HepG2 (cell line): ENCODE measurements around the gene ABHD4. TPM values are rescaled to one million over a fixed set of nuclear protein-coding genes. Genes with fewer than 3 reads are reported as not detected.
A peak's percentile ranks its signal among the peaks of the same experiment; 100 is the strongest.

Experiments used
- CREB1 ChIP-seq, 2 experiments: fragments of 450-650 bp in 1 of 2; IDR thresholded peaks; 2 replicates each; pipeline ENCODE4 v1.6.1; 2016 to 2017; ENCODE audit warnings: control low read depth in 1 of 2, mild to moderate bottlenecking in 1 of 2, missing compliant biosample characterization in 1 of 2, missing genetic modification characterization in 1 of 2
- DZIP1 ChIP-seq: sonication (generic); formaldehyde crosslinking; IDR thresholded peaks from 2 replicates; pipeline ENCODE4 v1.5.0; 2020; ENCODE audit warnings: mild to moderate bottlenecking, missing genetic modification reagents
- EP300 ChIP-seq, 3 experiments: sonication (generic) in 1 of 3; formaldehyde crosslinking in 1 of 3; IDR thresholded peaks; 2 replicates each; pipeline versions ENCODE4 v1.5.1 to v1.6.1; 2011 to 2020; ENCODE audit warnings: low read depth in 2 of 3, low read length in 2 of 3, borderline replicate concordance in 1 of 3, improper control_type of control experiment in 1 of 3, mild to moderate bottlenecking in 1 of 3, missing genetic modification reagents in 1 of 3, moderate library complexity in 1 of 3
- EZH2 ChIP-seq: conservative IDR thresholded peaks from 2 replicates; pipeline ENCODE4 v1.6.1; 2012; ENCODE audit warnings: mild to moderate bottlenecking, low read depth, low read length, moderate library complexity
- GLI4 ChIP-seq: sonication (generic); formaldehyde crosslinking; IDR thresholded peaks from 2 replicates; pipeline ENCODE4 v1.5.1; 2020; ENCODE audit warnings: missing genetic modification reagents, mild to moderate bottlenecking, moderate library complexity, borderline replicate concordance
- HDAC6 ChIP-seq: fragments of 200-600 bp; sonication (generic); IDR thresholded peaks from 2 replicates; pipeline ENCODE4 v1.7.0; 2017; ENCODE audit warnings: mild to moderate bottlenecking, antibody characterized with exemption, low read length, low read depth
- JUND ChIP-seq: sonication (generic); formaldehyde crosslinking; IDR thresholded peaks from 2 replicates; pipeline ENCODE4 v1.8.0; 2022; ENCODE audit warnings: mild to moderate bottlenecking, missing genetic modification reagents
- LCORL ChIP-seq, 2 experiments: fragments of 450-650 bp in 1 of 2; sonication (generic) in 1 of 2; formaldehyde crosslinking in 1 of 2; IDR thresholded peaks; 2 replicates each; pipeline versions ENCODE4 v1.5.0 to v1.6.1; 2017 to 2020; ENCODE audit warnings: antibody characterized with exemption in 1 of 2, missing genetic modification reagents in 1 of 2
- SIX4 ChIP-seq: sonication (generic); formaldehyde crosslinking; IDR thresholded peaks from 2 replicates; pipeline ENCODE4 v1.4.0; 2020; ENCODE audit warnings: missing genetic modification reagents
- ZBTB7A ChIP-seq: sonication (generic); formaldehyde crosslinking; IDR thresholded peaks from 2 replicates; pipeline ENCODE4 v1.8.0; 2022; ENCODE audit warnings: mild to moderate bottlenecking, missing genetic modification reagents
- ZNF33A ChIP-seq: sonication (generic); formaldehyde crosslinking; IDR thresholded peaks from 2 replicates; pipeline ENCODE4 v1.5.1; 2020; ENCODE audit warnings: missing genetic modification reagents, mild to moderate bottlenecking, moderate library complexity, borderline replicate concordance
- ZNF34 ChIP-seq: sonication (generic); formaldehyde crosslinking; IDR thresholded peaks from 2 replicates; pipeline ENCODE4 v1.4.0; 2020; ENCODE audit warnings: mild to moderate bottlenecking, missing genetic modification reagents, borderline replicate concordance
- ZNF577 ChIP-seq: sonication (generic); formaldehyde crosslinking; IDR thresholded peaks from 2 replicates; pipeline ENCODE4 v1.4.0; 2020; ENCODE audit warnings: mild to moderate bottlenecking, low read depth, missing genetic modification reagents, borderline replicate concordance
- ZNF674 ChIP-seq: sonication (generic); formaldehyde crosslinking; IDR thresholded peaks from 2 replicates; pipeline ENCODE4 v1.5.0; 2020; ENCODE audit warnings: low read depth, mild to moderate bottlenecking, missing genetic modification reagents
- ZNF703 ChIP-seq: sonication (generic); formaldehyde crosslinking; IDR thresholded peaks from 2 replicates; pipeline ENCODE4 v1.5.1; 2020; ENCODE audit warnings: missing genetic modification reagents, mild to moderate bottlenecking, moderate library complexity, borderline replicate concordance
- ZNF761 ChIP-seq: sonication (generic); formaldehyde crosslinking; conservative IDR thresholded peaks from 2 replicates; pipeline ENCODE4 v1.4.0; 2020; ENCODE audit warnings: mild to moderate bottlenecking, missing genetic modification reagents
- polyA plus RNA-seq, 8 experiments: library from polyadenylated mRNA; depleted of rRNA in 3 of 8; stranded (reverse) in 7 of 8; unstranded in 1 of 8; fragments of >200 nt; fragmentation: Illumina TruSeq in 4 of 8; extraction: Trizol in 4 of 8; gene quantifications; 2 replicates each; pipeline versions ENCODE4 v1.2.1 to v1.2.3, GENCODE V29; 2011 to 2016; ENCODE audit warnings: low read depth in 4 of 8, missing spikeins in 1 of 8, mixed read lengths in 1 of 8; ENCODE audit not compliant: insufficient read depth in 1 of 8
- total RNA-seq, 5 experiments: library from RNA; depleted of rRNA; stranded (reverse); fragments of >200 nt; fragmentation: Illumina TruSeq; extraction: Trizol; gene quantifications; 2 replicates each; pipeline ENCODE4 v1.2.3, GENCODE V29; 2016; ENCODE audit warnings: low read depth in 1 of 5
- TF ChIP-seq, protein P1 (sequence below): sonication (generic); formaldehyde crosslinking; IDR thresholded peaks from 2 replicates; pipeline ENCODE4 v1.5.0; 2020; ENCODE audit warnings: missing genetic modification reagents
- TF ChIP-seq, protein P2 (sequence below): fragments of 450-650 bp; IDR thresholded peaks from 2 replicates; pipeline ENCODE4 v1.6.1; 2017; ENCODE audit warnings: mild to moderate bottlenecking
- TF ChIP-seq, protein P3 (sequence below): sonication (generic); formaldehyde crosslinking; IDR thresholded peaks from 2 replicates; pipeline ENCODE4 v1.5.0; 2020; ENCODE audit warnings: mild to moderate bottlenecking, low read depth, missing genetic modification reagents, borderline replicate concordance
- TF ChIP-seq, protein P4 (sequence below): sonication (generic); formaldehyde crosslinking; IDR thresholded peaks from 2 replicates; pipeline ENCODE4 v1.4.0; 2020; ENCODE audit warnings: low read depth, mild to moderate bottlenecking, missing genetic modification reagents

Gene ABHD4
- total and polyA plus RNA-seq, 2 of the 13 experiments (the other 11 are each of a cell fraction or from before 2014, with no cell fraction given) = 16.1 to 47.5 TPM

GRCh38 chr14:22557846-22558220 lies 40.3 kb upstream of the ABHD4 start (continued):
- TF ChIP-seq JUND (CRISPR knock-in tag) = no peak
- TF ChIP-seq DZIP1 (CRISPR knock-in tag) = no peak
- TF ChIP-seq ZNF703 (CRISPR knock-in tag) = no peak
- 0 out of 2 replicates have a peak, but pooled peaks have one; percentile 12 for TF ChIP-seq ZBTB7A (CRISPR knock-in tag)
- TF ChIP-seq ZNF674 (CRISPR knock-in tag) = no peak
- no peak for TF ChIP-seq HDAC6
- TF ChIP-seq, protein P1, sequence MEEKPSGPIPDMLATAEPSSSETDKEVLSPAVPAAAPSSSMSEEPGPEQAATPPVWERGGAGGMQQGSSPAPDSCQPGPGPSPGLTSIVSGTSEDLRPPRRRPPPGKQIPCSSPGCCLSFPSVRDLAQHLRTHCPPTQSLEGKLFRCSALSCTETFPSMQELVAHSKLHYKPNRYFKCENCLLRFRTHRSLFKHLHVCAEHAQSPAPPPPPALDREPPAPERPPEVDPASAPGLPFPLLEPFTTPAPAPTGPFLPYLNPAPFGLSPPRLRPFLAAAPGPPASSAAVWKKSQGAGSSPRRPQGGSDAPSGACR = 0 out of 2 replicates have a peak, but pooled peaks have one; percentile 49
- TF ChIP-seq EZH2 = no peak
- TF ChIP-seq ZNF761 (CRISPR knock-in tag) = no peak
- TF ChIP-seq, protein P2, sequence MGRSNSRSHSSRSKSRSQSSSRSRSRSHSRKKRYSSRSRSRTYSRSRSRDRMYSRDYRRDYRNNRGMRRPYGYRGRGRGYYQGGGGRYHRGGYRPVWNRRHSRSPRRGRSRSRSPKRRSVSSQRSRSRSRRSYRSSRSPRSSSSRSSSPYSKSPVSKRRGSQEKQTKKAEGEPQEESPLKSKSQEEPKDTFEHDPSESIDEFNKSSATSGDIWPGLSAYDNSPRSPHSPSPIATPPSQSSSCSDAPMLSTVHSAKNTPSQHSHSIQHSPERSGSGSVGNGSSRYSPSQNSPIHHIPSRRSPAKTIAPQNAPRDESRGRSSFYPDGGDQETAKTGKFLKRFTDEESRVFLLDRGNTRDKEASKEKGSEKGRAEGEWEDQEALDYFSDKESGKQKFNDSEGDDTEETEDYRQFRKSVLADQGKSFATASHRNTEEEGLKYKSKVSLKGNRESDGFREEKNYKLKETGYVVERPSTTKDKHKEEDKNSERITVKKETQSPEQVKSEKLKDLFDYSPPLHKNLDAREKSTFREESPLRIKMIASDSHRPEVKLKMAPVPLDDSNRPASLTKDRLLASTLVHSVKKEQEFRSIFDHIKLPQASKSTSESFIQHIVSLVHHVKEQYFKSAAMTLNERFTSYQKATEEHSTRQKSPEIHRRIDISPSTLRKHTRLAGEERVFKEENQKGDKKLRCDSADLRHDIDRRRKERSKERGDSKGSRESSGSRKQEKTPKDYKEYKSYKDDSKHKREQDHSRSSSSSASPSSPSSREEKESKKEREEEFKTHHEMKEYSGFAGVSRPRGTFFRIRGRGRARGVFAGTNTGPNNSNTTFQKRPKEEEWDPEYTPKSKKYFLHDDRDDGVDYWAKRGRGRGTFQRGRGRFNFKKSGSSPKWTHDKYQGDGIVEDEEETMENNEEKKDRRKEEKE = no peak
- no peak for TF ChIP-seq ZNF577
- TF ChIP-seq LCORL (IDR thresholded peaks at IDR 0.05) = no peak
- peak; percentile 24; the same call in 1 of the 2 replicates for TF ChIP-seq LCORL (CRISPR knock-in tag; IDR thresholded peaks at IDR 0.05)
- TF ChIP-seq CREB1 (IDR thresholded peaks at IDR 0.05) = no peak
- TF ChIP-seq CREB1 (CRISPR knock-in tag; IDR thresholded peaks at IDR 0.05) = no peak
- TF ChIP-seq, protein P3, sequence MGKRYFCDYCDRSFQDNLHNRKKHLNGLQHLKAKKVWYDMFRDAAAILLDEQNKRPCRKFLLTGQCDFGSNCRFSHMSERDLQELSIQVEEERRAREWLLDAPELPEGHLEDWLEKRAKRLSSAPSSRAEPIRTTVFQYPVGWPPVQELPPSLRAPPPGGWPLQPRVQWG = no peak
- no peak for TF ChIP-seq ZNF34 (CRISPR knock-in tag)
- TF ChIP-seq EP300 (IDR thresholded peaks at IDR 0.05; ENCODE audit: low read depth in 2 of 2, low read length in 2 of 2) = no peak
- TF ChIP-seq EP300 (CRISPR knock-in tag; IDR thresholded peaks at IDR 0.05; ENCODE audit: borderline replicate concordance) = no peak
- TF ChIP-seq, protein P4, sequence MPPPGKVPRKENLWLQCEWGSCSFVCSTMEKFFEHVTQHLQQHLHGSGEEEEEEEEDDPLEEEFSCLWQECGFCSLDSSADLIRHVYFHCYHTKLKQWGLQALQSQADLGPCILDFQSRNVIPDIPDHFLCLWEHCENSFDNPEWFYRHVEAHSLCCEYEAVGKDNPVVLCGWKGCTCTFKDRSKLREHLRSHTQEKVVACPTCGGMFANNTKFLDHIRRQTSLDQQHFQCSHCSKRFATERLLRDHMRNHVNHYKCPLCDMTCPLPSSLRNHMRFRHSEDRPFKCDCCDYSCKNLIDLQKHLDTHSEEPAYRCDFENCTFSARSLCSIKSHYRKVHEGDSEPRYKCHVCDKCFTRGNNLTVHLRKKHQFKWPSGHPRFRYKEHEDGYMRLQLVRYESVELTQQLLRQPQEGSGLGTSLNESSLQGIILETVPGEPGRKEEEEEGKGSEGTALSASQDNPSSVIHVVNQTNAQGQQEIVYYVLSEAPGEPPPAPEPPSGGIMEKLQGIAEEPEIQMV (CRISPR knock-in tag) = no peak
- TF ChIP-seq SIX4 (CRISPR knock-in tag) = no peak
- TF ChIP-seq ZNF33A (CRISPR knock-in tag) = no peak
- TF ChIP-seq GLI4 (CRISPR knock-in tag) = 0 out of 2 replicates have a peak, but pooled peaks have one; percentile 25
